ENCODE data around the gene ADCY1.

Gene ADCY1

DNA sequence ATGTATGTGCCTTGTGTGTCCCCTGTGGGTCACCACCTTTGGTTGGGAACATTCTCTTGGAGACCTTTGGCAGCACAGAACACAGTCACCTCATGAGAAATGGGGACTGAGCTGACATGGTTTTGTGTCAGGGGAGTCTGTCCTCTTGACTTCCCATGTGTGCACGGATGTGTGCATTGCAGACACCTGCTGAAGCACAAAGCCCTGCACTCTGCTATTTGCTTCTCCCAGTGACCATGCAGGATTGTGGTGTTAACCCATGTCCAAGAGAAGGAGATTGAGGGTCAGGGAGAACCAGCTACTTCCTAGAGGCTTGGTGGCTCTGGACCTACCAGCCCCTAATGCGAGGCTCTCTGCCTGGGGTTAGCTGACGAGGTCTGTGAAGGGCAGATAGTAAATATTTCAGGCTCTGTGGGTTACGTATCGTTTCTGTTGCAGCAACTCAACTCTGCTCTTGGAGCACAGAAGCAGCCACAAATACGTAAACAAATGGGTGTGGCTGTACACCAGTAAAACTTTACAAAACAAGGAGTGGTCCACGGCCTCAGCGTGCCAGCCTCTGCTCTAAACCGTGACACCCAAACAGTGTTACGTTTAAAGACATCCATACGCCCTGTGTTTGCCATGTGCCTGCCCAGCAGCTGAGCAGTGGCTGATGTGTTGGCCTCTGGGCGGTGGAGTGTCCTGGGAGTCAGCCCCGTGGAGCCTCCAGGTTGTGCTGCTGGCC is 51.7 kb downstream of the ADCY1 start:
- no peak for DNase-seq (ENCODE audit: low read depth)

DNA sequence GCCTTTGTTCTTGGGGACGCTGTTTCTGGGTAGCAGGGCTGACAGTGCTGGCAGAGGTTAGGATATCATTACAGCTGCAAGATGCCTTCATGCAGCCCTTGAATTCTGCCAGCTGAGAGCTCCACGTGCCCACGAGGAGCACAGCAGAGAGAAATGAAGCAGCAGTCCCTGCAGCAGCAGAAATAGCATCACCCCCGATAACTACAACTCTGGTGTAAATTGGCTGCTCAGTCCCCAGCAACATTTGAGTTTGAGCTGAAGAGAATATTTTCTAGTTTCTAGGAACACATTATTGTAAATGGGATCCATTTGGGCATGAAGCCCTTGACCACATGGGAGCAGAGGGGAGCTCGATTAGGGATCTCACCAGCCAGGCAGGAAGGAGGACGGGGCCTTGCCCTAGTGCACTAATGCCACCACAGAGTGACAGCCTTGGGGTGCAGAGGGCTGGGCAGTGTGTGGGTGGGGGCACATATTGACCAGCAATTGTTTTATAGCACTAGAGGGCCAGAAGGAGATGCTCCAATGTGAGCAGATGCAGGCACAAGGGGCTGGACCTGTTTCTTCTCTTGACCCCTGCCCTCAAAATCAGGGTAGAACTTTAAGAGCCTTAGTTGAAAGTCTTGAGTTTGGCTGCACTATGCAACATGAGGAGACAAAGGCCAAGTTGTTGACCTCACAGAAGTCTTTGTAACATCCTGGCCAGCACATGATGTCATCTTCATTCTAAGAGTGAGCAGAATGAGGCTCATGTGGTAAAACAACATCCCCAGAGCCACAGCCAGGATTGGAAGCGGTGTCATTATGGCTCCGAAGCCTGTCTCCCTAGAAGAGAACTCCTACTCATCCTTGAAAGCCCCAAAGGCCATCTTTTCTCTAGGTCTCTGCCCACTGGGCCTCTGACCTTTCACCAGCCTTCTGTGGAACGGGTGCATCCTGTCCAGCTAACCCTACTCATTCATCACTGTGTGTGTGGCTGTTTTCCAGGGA is 52.6 kb downstream of the ADCY1 start:
- DNase-seq (ENCODE audit: low read depth), result no peak

DNA sequence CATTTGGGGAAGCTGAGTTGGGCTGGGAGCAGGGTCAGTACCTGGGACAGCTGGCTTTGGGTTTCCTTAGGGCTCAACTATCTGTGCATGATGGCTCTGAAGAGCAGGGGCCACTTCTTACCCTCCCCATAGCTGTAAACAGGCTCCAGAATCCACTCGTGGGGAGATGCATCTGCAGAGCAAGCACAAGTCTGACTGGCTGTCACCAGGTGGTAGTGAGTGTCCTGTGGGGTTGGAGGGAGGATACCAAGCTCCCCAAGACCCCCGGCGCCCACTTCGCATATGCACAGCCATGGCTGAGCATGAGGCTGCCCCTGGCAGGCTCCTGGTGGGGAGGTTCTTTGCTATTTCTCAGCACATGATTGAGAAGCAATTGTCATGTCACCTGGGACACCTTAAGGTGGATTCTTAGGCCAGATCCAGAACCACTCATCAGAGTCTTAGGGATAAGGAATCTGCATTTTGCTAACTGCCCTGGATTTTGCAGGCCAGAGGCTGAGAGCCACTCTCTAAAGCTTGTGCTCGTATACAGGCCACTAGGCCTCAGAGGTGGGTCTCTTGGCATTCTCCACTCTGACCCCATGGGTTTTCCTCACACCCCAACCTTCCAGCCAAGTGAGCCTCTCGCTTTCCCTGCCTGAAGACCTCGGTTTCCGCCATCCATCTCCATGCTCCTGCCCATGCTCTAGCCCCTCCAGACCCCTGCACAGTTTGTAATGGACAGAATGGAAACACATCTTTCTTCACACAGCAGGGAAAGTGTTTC is 53.7 kb downstream of the ADCY1 start:
- DNase-seq (ENCODE audit: low read depth), result no peak

DNA sequence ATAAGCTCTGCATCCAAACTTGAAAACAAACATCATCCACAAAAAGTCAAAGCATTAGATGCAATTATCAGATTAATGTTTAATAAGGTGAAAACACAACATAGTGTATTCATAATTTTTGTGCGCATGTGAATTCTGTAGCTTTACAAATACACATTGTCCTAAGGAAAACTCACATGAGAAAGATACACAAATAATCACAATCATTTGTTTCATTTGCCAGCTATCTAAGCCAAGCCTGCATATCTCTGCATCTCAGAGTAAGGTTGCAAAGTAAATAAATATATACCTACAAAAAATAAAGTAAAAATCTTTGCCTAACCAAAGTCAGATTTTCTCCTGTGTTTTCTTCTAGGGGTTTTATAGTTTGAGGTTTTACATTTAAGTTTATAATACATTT is 57.4 kb downstream of the ADCY1 start:
- no peak for DNase-seq (ENCODE audit: low read depth)

DNA sequence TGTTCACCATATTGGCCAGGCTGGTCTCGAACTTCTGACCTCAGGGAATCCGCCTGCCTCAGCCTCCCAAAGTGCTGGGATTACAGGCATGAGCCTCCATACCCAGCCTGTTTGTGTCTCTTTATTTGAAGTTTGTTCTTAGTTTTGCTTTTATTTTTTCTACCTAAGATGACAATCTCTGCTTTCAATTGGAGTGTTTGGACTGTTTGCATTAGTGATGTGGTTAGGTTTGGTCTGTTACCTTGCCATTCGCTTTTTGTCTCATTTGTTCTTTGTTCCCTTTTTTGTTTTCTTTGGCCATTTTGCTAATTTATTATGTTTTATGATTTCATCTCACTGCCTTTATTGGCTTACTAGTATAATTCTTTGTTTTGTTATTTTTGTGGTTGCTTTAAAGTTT is 62.6 kb downstream of the ADCY1 start:
- DNase-seq (ENCODE audit: low read depth), result no peak

DNA sequence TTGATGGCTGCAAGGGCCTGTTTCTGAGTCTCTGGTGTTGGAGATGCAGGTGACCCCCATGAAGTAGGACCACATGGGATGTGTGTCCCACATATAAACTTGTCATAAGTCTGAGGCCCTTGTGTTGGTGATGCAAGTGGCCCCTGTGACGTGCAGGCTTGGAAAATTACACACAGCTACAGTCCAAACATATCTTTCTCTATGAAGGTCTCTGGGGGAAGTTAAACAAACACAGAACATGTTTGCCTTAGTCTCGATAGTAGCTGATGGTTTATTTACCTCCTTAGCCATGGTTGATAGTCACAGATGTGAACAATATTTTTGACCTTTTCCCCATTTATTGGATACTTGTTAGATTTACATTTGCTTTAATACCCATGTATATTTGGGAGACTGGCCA is 64.7 kb downstream of the ADCY1 start:
- DNase-seq (ENCODE audit: low read depth), result no peak

DNA sequence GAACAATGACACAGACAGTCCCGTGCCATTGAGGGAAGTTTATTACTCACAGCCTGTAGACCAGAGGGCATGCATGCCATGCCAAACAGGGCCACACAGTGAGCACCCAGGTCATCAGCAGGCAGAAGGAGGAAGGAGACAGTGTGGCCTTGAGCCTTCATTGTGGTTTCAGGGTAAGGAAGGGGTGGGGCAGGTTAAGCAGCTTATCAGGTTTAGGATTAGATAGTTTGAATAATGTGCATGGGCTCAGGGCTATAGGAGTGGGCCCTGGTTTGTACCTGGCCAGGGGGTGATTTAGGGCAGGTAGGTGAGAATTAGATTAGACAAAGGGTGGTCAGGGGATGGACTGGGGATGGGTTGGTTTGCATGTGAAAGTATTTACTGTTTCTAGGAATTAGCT is 67.9 kb downstream of the ADCY1 start:
- DNase-seq (ENCODE audit: low read depth), result no peak

DNA sequence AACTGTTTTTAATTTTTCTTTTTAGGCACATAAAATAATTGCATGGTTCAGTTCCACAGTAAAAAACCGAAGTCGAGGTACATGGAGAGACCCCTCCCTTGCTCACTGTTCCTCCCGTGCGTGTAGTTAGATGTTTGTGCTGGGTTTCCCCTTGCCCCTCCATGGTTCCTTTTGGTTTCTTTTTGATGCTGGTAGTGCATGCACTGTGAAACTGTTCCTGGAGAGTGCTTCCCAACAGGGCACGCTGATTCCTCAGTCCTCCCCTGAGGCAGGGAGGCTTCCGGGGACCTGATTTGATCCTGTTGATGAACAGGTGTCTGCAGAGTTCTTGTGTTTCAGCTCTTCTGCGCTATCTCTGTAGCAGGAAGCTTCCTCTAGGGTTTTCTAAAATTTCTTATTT is 69.5 kb downstream of the ADCY1 start:
- no peak for DNase-seq (ENCODE audit: low read depth)

DNA sequence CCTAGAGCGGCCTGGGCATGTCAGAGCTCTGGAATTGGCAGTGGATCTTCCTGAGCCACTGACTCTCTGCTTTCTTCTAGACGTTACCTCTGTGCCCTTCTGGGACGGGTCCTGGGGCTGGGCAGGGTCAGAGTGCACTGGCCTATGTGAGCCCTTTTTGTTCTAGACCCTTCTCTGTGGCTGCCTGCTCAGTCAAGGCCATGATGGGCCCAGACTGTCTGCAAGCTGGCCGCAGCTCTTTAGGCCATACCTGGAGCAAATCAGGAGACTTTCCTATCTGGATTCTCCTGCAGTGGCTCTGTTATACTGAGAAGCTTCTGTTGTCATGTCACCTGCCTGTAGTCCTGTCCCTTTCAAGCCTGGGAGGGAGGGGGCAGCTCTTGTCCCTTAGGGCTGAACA is 70.1 kb downstream of the ADCY1 start:
- DNase-seq (ENCODE audit: low read depth), result no peak

DNA sequence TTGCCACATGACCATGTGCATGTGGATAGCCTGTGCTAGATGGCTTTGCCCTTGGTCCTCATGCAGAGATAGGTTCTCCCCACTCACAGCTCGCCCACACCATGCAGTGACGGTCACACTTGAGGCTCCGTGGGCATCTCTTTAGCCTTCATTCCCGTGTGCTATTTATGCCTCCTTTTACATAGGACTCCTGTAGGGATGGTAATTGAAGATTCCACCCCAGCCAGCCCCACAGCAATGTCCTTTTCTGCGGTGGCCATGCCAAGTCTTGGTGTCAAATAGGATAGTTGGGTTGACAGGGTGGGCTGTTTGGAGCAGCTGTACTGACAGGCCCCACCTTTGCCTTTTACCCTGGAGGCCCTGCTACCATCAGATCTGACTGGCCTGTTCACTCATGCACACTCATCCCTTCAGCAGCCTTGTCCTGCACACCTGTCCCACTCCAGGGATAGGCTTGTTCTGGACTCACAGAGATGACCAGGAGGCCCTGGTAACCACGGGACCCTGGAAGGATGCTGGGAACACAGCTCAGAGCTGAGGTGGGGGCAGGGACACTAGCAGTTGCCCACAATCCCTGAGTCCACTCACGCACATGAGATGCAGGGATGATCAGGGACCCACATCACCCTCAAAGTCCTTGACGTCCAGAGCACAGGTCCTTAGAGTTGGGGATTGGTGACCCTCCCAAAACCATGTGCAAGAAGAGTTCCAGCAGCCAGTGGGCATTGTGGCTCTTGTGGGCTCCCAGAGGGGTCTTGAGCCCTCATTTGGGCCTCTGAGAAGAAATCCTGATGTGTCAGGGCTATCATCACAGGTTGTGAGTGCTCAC is 71.2 kb downstream of the ADCY1 start:
- DNase-seq (ENCODE audit: low read depth), result no peak

DNA sequence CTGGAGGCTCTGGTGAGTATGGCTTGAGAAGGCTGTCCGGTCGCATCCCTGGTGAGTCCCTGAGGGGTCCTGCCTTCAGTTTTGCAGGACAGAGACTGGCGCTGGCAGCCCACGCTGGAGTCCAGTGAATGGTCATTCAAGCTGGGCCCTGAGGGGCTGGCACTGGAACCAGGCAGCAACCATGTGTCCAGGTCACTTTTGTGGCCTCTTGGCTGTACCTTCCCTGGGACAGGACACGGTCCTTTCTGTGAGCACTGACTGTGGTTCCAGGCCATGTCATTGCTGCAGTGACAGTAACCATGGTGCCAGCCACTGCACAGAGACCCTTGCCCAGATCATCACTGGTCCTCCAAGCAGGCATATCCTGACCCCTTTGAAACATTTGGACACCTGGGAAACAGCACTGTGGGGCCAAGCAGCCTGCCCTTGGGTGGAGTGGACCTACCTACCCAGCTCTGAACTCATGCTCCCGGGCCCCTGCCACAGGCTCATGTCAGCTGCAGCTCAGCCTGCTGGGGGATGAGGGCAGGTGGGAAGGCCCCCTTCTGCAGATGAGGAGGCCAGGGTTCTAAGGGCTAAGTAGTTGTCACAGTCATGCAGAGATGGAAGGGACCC is 72.1 kb downstream of the ADCY1 start:
- DNase-seq (ENCODE audit: low read depth), result no peak

DNA sequence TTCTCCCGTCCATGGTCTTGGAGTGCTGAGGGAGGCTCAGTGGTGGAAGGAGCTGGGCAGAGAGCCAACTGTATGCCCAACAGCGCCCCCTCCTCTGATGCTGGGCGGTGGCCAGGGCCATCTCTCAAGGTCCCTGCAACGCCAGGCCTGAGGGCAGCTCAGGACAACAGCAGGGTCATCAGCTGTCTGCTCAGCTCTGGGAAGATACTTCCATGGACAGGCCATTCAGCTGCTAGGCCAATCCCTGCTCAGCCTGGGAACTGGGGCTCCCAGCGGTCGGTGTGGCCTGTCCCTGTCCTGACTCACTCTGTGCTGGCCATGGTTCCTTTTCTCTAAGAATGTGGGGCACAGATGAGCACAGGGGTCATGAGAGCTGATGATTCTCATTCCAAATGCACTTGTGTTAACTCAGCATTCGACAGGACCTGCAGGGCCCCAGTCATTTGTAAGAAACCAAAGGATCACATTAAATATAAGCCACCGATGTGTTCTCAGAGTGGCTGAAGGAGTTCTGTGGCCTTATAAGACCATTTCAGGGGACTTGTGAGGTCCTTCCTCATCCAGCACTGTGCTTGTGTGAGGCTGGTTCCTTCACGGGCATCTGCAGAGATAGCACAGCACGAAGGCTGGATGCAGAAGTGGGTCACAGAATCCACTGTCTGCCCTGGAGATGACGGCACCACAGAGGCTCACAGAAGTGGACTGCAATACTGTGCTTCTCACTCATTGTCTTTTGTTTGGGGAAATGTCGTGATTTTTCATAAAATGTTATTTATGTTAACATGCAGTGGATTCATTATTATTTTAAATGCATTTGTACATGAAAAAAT is 73.0 kb downstream of the ADCY1 start:
- no peak for DNase-seq (ENCODE audit: low read depth)

DNA sequence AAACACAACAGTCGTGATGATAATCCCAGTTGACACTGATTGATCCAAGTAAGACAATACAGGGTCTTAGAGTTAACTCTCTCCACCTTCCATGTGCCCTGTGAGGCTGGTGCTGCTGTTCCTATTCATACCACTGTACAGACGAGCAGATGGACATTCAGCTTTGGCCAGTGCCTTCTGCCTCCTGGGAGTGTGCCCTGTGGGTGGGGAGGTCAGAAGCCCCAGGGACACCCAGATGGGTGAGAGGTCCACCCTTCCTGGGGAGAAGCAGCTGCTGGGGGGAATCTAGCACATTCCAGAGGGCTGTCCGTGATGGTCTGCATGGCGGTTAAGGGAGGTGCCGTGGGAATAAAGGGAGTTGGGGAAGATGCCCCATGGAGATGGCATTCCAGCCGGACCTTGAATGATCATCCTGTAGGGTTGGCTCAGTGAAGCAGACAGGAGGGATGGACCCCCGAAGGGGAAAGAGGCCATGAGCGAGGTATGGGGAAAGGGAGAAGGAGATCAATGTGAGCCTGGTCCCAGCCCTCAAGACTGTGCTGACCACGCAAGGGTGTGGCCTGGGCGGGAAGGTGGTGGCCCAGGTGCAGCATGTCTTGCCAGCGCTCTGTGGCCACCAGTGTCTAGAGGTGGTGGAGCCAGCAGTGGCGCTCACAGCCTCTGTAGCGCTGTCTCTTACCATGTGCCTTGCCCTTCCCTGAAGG is 74.0 kb downstream of the ADCY1 start:
- DNase-seq (ENCODE audit: low read depth), result no peak

DNA sequence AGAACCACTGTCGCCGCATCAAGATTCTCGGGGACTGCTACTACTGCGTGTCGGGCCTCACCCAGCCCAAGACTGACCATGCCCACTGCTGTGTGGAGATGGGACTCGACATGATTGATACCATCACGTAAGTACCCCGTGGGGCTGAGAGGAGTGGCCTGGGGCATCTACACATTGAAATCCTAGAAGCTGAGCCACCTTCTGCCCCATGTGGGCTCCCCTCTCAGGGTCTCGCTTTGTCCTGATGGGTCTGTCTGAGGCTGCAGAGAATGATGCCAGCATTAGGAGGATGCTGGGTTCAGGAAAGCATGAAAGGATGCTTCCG is 74.5 kb downstream of the ADCY1 start:
- DNase-seq (ENCODE audit: low read depth), result no peak

DNA sequence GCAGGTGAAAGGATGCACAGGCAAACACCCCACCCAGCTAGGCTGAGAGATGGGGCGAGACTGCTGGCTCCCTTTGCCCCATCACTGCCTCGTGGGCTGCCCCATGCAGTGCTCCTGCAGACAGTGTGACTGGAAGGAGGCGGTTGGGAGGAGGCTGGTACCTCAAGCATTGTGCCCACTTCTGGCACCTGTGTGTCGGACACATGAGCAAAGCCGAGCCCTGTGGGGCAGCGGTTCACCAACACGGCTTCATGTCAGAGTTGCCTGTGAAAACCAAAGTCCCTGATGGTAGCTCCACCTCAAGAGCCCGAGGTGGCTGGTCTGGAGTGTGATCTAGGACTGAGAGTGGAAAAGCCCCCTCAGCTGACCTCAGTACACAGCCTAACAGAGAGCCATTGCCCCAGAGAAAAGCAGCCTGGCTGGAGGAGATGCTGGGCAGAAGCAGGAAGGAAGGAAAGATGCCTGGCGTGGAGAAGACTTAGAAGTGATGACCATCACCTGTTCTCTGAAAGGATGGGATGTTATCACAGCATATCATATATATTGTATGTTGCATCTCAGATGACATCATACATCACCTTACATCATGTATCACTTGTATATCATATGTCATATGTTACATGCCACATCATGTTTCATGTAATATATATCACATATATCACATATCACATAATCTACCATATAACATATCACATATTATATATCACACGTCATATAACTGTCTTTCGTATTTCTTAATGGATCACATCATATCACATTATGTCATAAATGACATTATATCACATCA is 75.6 kb downstream of the ADCY1 start:
- no peak for DNase-seq (ENCODE audit: low read depth)

DNA sequence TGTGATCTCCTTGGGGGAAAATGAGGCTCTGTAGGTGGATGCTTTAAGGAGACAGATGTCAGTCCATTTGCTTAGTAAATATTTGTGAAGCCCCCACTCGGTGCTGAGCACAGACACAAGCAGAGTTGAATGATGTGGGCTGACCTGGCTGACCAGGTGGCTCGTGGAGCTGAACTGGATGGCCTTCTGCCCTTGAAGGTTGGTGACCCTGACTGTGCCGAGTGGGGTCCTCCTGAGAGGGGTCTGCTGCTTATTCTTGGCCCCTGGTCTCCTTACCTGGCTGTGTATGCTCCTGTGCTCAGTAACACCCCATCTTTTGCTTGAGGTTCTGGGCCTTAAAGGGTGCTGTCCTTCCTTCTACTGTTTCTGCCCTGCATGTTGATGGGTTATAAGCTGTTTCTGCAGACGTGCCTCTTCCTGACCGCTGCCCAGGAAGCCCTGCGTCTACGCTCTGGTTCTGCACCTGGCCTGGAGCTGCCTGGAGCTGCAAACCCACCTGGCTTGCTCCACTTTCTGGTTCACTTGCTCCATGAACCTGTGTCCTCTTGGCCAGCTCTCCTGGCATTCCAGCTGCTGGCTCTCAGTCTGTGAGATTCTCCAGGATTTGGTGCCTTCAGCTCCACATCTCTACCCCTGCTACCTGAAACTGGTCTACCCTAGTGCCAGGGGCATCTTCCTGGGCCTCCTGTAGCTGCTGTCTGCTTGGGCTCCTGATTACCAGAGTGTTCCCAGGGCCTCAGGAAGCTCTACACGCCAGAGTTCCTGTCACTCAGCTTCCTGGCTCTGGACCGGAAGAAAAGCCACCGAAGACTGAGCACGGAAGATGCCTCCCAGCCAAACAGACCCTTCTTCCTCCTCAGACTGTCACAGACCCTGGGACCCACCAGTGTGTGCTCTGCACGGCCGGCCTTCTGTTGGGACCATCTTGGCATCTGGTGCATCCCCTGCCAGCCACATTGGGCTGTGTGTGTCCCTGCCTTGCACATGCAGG is 76.5 kb downstream of the ADCY1 start:
- DNase-seq (ENCODE audit: low read depth), result no peak

DNA sequence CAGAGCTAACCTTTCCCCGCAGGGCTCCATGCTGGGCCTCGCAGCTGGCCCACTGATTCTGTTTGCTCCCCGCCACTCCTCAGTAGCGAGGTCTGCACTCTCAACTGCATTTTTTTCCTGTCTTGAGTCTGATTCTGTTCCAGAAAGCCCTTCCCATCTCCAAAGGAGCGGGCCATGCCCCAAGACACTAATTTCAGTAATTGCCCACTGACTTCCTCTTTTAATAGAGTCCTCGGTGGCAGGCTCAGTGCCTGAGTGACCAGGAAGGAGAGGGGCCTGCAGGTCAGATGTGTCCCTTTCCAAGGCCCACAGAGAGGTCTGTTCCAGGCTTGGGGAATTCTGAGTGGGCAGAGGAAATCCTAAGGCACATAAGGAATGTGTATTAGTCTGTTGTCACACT is 77.4 kb downstream of the ADCY1 start:
- DNase-seq (ENCODE audit: low read depth), result no peak

DNA sequence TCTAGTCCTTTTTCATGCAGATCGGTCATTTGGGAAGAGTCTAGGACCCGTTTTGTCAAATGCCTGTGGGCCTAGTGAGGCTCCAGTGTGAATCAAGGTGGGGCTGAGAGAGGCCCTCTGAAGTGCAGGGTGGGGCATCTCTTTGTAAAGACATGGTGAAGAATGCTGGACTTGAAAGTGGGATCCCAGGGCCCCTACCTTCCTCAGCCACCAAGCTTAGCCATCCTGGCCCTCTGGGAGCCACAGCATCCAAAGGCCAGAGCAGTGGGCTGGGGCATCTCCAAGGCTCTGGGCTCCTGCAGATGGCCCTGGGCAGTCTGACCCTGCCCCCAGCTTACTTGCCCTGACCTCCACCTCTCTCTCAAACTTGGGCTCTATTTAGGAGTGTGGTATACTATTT is 78.5 kb downstream of the ADCY1 start:
- DNase-seq (ENCODE audit: low read depth), result no peak
